Activated naive CD4-positive, alpha-beta T cell treated with anti-CD3 and anti-CD28 coated beads, Interleukin-2, amount 10 ng/mL, durations not matched to agents 7 days and 5 days (primary cell): ENCODE data around the gene DOK3.

ENCODE experiments used
- CTCF ChIA-PET: fragments of 350-600 bp; sonication (Branson Sonifier 250); formaldehyde crosslinking; loops from one replicate; lab custom pipeline; 2021; ENCODE audit warnings: antibody characterized with exemption; lab: Charles Lee
- DNase-seq: peaks from one replicate; pipeline ENCODE4 v3.0.0-alpha.2; 2020
- H3K27ac Mint-ChIP-seq: one replicate; pipeline ENCODE4 v1.8.0; 2021; ENCODE audit warnings: mild to moderate bottlenecking, moderate library complexity, mixed read lengths
- H3K27me3 Mint-ChIP-seq: one replicate; pipeline ENCODE4 v1.8.0; 2021; ENCODE audit warnings: mild to moderate bottlenecking, mixed read lengths
- H3K36me3 Mint-ChIP-seq: one replicate; pipeline ENCODE4 v1.8.0; 2021; ENCODE audit warnings: mixed read lengths
- H3K4me1 Mint-ChIP-seq: one replicate; pipeline ENCODE4 v1.8.0; 2021; ENCODE audit warnings: mixed read lengths
- H3K4me3 Mint-ChIP-seq: one replicate; pipeline ENCODE4 v1.8.0; 2021; ENCODE audit warnings: mild to moderate bottlenecking, moderate library complexity, mixed read lengths
- H3K9me3 Mint-ChIP-seq: one replicate; pipeline ENCODE4 v1.8.0; 2021; ENCODE audit warnings: mixed read lengths

The DOK3 gene

GRCh38 chr5:177452688-177453638, 56.7 kb downstream of the DOK3 start:
- H3K4me1 Mint-ChIP-seq, result peaks cover 37% of the 10 kb centered on the region

More at GRCh38 chr5:177452688-177453638, 56.7 kb downstream of the DOK3 start:
- Mint-ChIP-seq H3K4me3 (peak overlapping the region; percentile 31), H3K36me3 (no peaks in the 10 kb centered on the region), H3K27ac (no peak overlapping the region), H3K9me3 (no peaks in the 10 kb centered on the region), H3K27me3 (peaks cover 59% of the 10 kb centered on the region)
- CTCF ChIA-PET, result interaction anchor here (1.0 to 7.2 kb wide), 10 partner anchors 8 to 141 kb away, joined by 3 to 228 read pairs (median 8); partner anchors contain the start of genes F12, GRK6, PFN3 and PRR7
- DNase-seq, result no peak
